Epithelial cell of proximal tubule (primary cell): Measurements from ENCODE around the gene RIPOR3. TPM values are rescaled to one million over a fixed set of nuclear protein-coding genes. Genes with fewer than 3 reads are reported as not detected.

Experiments used
- DNase-seq: peaks from one replicate; pipeline ENCODE4 v3.0.0-alpha.2; 2011; ENCODE audit warnings: low read depth
- H3K4me3 ChIP-seq: 2 replicates; pipeline ENCODE4 v1.5.1; 2011; ENCODE audit warnings: low read depth, mild to moderate bottlenecking, low read length
- CTCF ChIP-seq: conservative IDR thresholded peaks from 2 replicates; pipeline ENCODE4 v1.5.1; 2012; ENCODE audit warnings: low read depth, mild to moderate bottlenecking, low read length
- total RNA-seq: library from RNA; depleted of rRNA; stranded (reverse); fragments of >200 nt; gene quantifications from 2 replicates; pipeline ENCODE4 v1.2.3, GENCODE V29; 2015

The RIPOR3 gene
- total RNA-seq, 1 donor from 2014 or later = 1.8 TPM

- no peak overlapping the region for H3K4me3 ChIP-seq
- TF ChIP-seq CTCF = no peak
Observed at GRCh38 chr20:50551288-50551687, 140.1 kb downstream of the RIPOR3 start.

GRCh38 chr20:50550531-50550930, 140.8 kb downstream of the RIPOR3 start:
- H3K4me3 ChIP-seq = no peak overlapping the region
- DNase-seq = no peak
- no peak for TF ChIP-seq CTCF

More at GRCh38 chr20:50551288-50551687, 140.1 kb downstream of the RIPOR3 start:
- DNase-seq = no peak

GRCh38 chr20:50548396-50548795, 142.9 kb downstream of the RIPOR3 start:
- TF ChIP-seq CTCF = no peak
- H3K4me3 ChIP-seq = no peak overlapping the region

GRCh38 chr20:50547964-50548363, 143.4 kb downstream of the RIPOR3 start:
- no peak overlapping the region for H3K4me3 ChIP-seq
- TF ChIP-seq CTCF = no peak
- DNase-seq = no peak

More at GRCh38 chr20:50548396-50548795, 142.9 kb downstream of the RIPOR3 start:
- no peak for DNase-seq

GRCh38 chr20:50546729-50547314, 144.5 kb downstream of the RIPOR3 start:
- no peak for DNase-seq
- TF ChIP-seq CTCF = no peak
- no peak overlapping the region for H3K4me3 ChIP-seq

GRCh38 chr20:50545126-50545525, 146.2 kb downstream of the RIPOR3 start:
- DNase-seq = no peak
- H3K4me3 ChIP-seq = no peak overlapping the region
- TF ChIP-seq CTCF = no peak

GRCh38 chr20:50543326-50543725, 148.0 kb downstream of the RIPOR3 start:
- no peak overlapping the region for H3K4me3 ChIP-seq
- no peak for DNase-seq
- no peak for TF ChIP-seq CTCF
